Measurements from ENCODE around the gene FOXRED1.

DNA sequence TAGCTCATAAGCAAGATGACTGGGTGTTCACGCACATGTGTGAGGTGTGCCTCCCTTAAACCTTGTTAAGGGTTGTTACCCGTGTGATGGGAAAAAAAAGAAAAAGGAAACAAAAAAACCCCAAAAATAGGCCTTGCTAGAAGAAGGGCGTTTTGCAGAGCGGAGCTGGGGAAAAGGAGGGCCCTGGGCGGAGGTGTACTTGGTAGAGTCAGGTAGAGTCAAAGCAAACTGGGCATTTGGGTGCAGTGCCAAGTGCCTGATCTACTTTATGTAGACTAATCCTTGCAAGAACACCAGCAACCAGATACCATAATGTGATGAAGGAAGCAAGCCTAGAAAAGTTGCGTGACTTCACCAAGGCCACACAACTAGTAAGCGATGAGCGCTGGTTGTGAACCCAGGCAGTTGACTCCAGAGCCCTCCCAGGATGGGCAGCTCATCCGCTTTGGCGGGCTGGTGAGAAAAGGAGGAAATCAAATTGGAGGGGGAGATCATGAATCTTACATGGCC is 12.8 kb downstream of the FOXRED1 start:
- TF ChIP-seq ESRRA (CRISPR knock-in tag; IDR thresholded peaks at IDR 0.05; ENCODE audit: low read depth) (no peak), ERF (CRISPR knock-in tag; IDR thresholded peaks at IDR 0.05) (no peak), CEBPB (IDR thresholded peaks at IDR 0.05; ENCODE audit: borderline replicate concordance, low read depth, low read length) (no peak), CTCF (CRISPR knock-in tag; IDR thresholded peaks at IDR 0.05) (no peak), SAP130 (CRISPR knock-in tag; IDR thresholded peaks at IDR 0.05; ENCODE audit: low read depth) (no peak), EZH2 (conservative IDR thresholded peaks at IDR 0.05; ENCODE audit: low read depth, low read length) (no peak), TCF12 (IDR thresholded peaks at IDR 0.05) (no peak), TCF12 (CRISPR knock-in tag; IDR thresholded peaks at IDR 0.05) (no peak), ZNF30 (CRISPR knock-in tag; IDR thresholded peaks at IDR 0.05) (no peak), ZBTB2 (CRISPR knock-in tag; IDR thresholded peaks at IDR 0.05; ENCODE audit: low read depth) (no peak)
- TF ChIP-seq, protein P1, sequence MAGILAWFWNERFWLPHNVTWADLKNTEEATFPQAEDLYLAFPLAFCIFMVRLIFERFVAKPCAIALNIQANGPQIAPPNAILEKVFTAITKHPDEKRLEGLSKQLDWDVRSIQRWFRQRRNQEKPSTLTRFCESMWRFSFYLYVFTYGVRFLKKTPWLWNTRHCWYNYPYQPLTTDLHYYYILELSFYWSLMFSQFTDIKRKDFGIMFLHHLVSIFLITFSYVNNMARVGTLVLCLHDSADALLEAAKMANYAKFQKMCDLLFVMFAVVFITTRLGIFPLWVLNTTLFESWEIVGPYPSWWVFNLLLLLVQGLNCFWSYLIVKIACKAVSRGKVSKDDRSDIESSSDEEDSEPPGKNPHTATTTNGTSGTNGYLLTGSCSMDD (CRISPR knock-in tag; IDR thresholded peaks at IDR 0.05), result no peak

All from HepG2 (cell line).